ENCODE measurements around the gene MYMK.

The MYMK gene

GRCh38 chr9:133468374-133468773 lies 56.4 kb downstream of the MYMK start:
- DNase-seq (ENCODE audit: low read depth): no peak

- DNase-seq (ENCODE audit: low read depth): no peak
Observed at GRCh38 chr9:133467101-133467500, 57.7 kb downstream of the MYMK start.

GRCh38 chr9:133465984-133466383 lies 58.8 kb downstream of the MYMK start:
- no peak for DNase-seq (ENCODE audit: low read depth)

- DNase-seq (ENCODE audit: low read depth): no peak
Observed at GRCh38 chr9:133464638-133465037, 60.1 kb downstream of the MYMK start.
